HepG2 (cell line): Measurements from ENCODE around the gene SLC11A1. TPM values are rescaled to one million over a fixed set of nuclear protein-coding genes. Genes with fewer than 3 reads are reported as not detected.
A peak's percentile ranks its signal among the peaks of the same experiment; 100 is the strongest.

ENCODE experiments used
- ARNT2 ChIP-seq: sonication (generic); formaldehyde crosslinking; IDR thresholded peaks from 2 replicates; pipeline ENCODE4 v1.8.0; 2022; ENCODE audit warnings: mild to moderate bottlenecking, low read depth, missing genetic modification reagents, moderate library complexity
- BCL3 ChIP-seq: sonication (generic); formaldehyde crosslinking; IDR thresholded peaks from 2 replicates; pipeline ENCODE4 v1.5.1; 2020; ENCODE audit warnings: mild to moderate bottlenecking, missing genetic modification reagents, moderate library complexity
- BORCS8-MEF2B ChIP-seq: sonication (generic); formaldehyde crosslinking; IDR thresholded peaks from 2 replicates; pipeline ENCODE4 v1.8.0; 2022; ENCODE audit warnings: mild to moderate bottlenecking, missing genetic modification reagents
- CSRNP2 ChIP-seq: sonication (generic); formaldehyde crosslinking; conservative IDR thresholded peaks from 2 replicates; pipeline ENCODE4 v1.8.0; 2022; ENCODE audit warnings: low read depth, missing genetic modification reagents
- ERF ChIP-seq: IDR thresholded peaks from 2 replicates; pipeline ENCODE4 v1.6.1; 2018; ENCODE audit warnings: missing biosample characterization, missing genetic modification reagents
- ETS1 ChIP-seq: sonication (generic); formaldehyde crosslinking; IDR thresholded peaks from 2 replicates; pipeline ENCODE4 v1.4.0; 2020; ENCODE audit warnings: missing genetic modification reagents
- FIP1L1 ChIP-seq: fragments of 200-400 bp; formaldehyde crosslinking; IDR thresholded peaks from 2 replicates; pipeline ENCODE4 v1.6.1; 2018; ENCODE audit warnings: low read depth, mild to moderate bottlenecking, low read length, moderate library complexity, borderline replicate concordance; ENCODE audit not compliant: insufficient read depth
- JDP2 ChIP-seq: sonication (generic); formaldehyde crosslinking; IDR thresholded peaks from 2 replicates; pipeline ENCODE4 v1.8.1; 2022; ENCODE audit warnings: missing genetic modification reagents, borderline replicate concordance
- KLF12 ChIP-seq: sonication (generic); formaldehyde crosslinking; IDR thresholded peaks from 2 replicates; pipeline ENCODE4 v1.4.0; 2020; ENCODE audit warnings: missing genetic modification reagents, borderline replicate concordance
- MYPOP ChIP-seq: sonication (generic); formaldehyde crosslinking; IDR thresholded peaks from 2 replicates; pipeline ENCODE4 v1.8.1; 2023; ENCODE audit warnings: mild to moderate bottlenecking, moderate library complexity, missing genetic modification reagents
- NCOA2 ChIP-seq: sonication (generic); formaldehyde crosslinking; IDR thresholded peaks from 2 replicates; pipeline ENCODE4 v1.8.0; 2022; ENCODE audit warnings: inconsistent platforms
- NR2F2 ChIP-seq: IDR thresholded peaks from 2 replicates; pipeline ENCODE4 v1.6.1; 2012; ENCODE audit warnings: low read depth, inconsistent platforms, borderline replicate concordance
- TFDP2 ChIP-seq: sonication (generic); formaldehyde crosslinking; IDR thresholded peaks from 2 replicates; pipeline ENCODE4 v1.4.0; 2020; ENCODE audit warnings: missing genetic modification reagents
- XRCC5 ChIP-seq: fragments of 200-400 bp; formaldehyde crosslinking; optimal IDR thresholded peaks from 2 replicates; pipeline ENCODE3; 2017; ENCODE audit warnings: mild to moderate bottlenecking, low read length
- ZBTB42 ChIP-seq: sonication (generic); formaldehyde crosslinking; IDR thresholded peaks from 2 replicates; pipeline ENCODE4 v1.5.0; 2020; ENCODE audit warnings: mild to moderate bottlenecking, missing genetic modification reagents
- ZFY ChIP-seq: sonication (generic); formaldehyde crosslinking; IDR thresholded peaks from 2 replicates; pipeline ENCODE4 v1.4.0; 2020; ENCODE audit warnings: missing genetic modification reagents
- ZGPAT ChIP-seq: IDR thresholded peaks from 2 replicates; pipeline ENCODE4 v1.6.1; 2016; ENCODE audit warnings: mild to moderate bottlenecking
- ZNF10 ChIP-seq: sonication (generic); formaldehyde crosslinking; IDR thresholded peaks from 2 replicates; pipeline ENCODE4 v1.4.0; 2020; ENCODE audit warnings: mild to moderate bottlenecking, low read depth, missing genetic modification reagents, borderline replicate concordance
- ZNF335 ChIP-seq: sonication (generic); formaldehyde crosslinking; IDR thresholded peaks from 2 replicates; pipeline ENCODE4 v1.4.0; 2020; ENCODE audit warnings: missing genetic modification reagents
- ZNF367 ChIP-seq: sonication (generic); formaldehyde crosslinking; IDR thresholded peaks from 2 replicates; pipeline ENCODE4 v1.4.0; 2020; ENCODE audit warnings: missing genetic modification reagents, borderline replicate concordance
- ZNF569 ChIP-seq: sonication (generic); formaldehyde crosslinking; IDR thresholded peaks from 2 replicates; pipeline ENCODE4 v1.5.0; 2020; ENCODE audit warnings: mild to moderate bottlenecking, missing genetic modification reagents, moderate library complexity, borderline replicate concordance
- ZNF7 ChIP-seq: IDR thresholded peaks from 2 replicates; pipeline ENCODE4 v1.6.1; 2016; ENCODE audit warnings: missing biosample characterization, missing genetic modification reagents
- polyA plus RNA-seq, 8 experiments: library from polyadenylated mRNA; depleted of rRNA in 3 of 8; stranded (reverse) in 7 of 8; unstranded in 1 of 8; fragments of >200 nt; fragmentation: Illumina TruSeq in 4 of 8; extraction: Trizol in 4 of 8; gene quantifications; 2 replicates each; pipeline versions ENCODE4 v1.2.1 to v1.2.3, GENCODE V29; 2011 to 2016; ENCODE audit warnings: low read depth in 4 of 8, missing spikeins in 1 of 8, mixed read lengths in 1 of 8; ENCODE audit not compliant: insufficient read depth in 1 of 8
- total RNA-seq, 5 experiments: library from RNA; depleted of rRNA; stranded (reverse); fragments of >200 nt; fragmentation: Illumina TruSeq; extraction: Trizol; gene quantifications; 2 replicates each; pipeline ENCODE4 v1.2.3, GENCODE V29; 2016; ENCODE audit warnings: low read depth in 1 of 5

The SLC11A1 gene
- total and polyA plus RNA-seq, 2 of the 13 experiments (the other 11 are each of a cell fraction or from before 2014, with no cell fraction given), result 0.33 to 2.3 TPM

GRCh38 chr2:218397820-218398436 is 15.9 kb downstream of the SLC11A1 start (continued):
- TF ChIP-seq ZNF7 (CRISPR knock-in tag), result no peak
- peak; percentile 38; the same call in 1 of the 2 replicates for TF ChIP-seq JDP2
- TF ChIP-seq BCL3 (CRISPR knock-in tag), result 0 out of 2 replicates have a peak, but pooled peaks have one; percentile 46
- TF ChIP-seq BORCS8-MEF2B, result peak; percentile 18; the same call in 1 of the 2 replicates
- peak; percentile 89; the same call in 1 of the 2 replicates for TF ChIP-seq FIP1L1
- TF ChIP-seq ERF (CRISPR knock-in tag), result peak; percentile 74
- no peak for TF ChIP-seq NR2F2
- peak; percentile 80; the same call in 1 of the 2 replicates for TF ChIP-seq KLF12 (CRISPR knock-in tag)
- no peak; the same call in 1 of the 2 replicates for TF ChIP-seq ZNF569 (CRISPR knock-in tag)
- peak; percentile 44; the same call in 1 of the 2 replicates for TF ChIP-seq ZNF335 (CRISPR knock-in tag)
- no peak for TF ChIP-seq ARNT2 (CRISPR knock-in tag)
- no peak for TF ChIP-seq ETS1 (CRISPR knock-in tag)
- TF ChIP-seq ZBTB42 (CRISPR knock-in tag), result no peak; the same call in 1 of the 2 replicates
- peak; percentile 64 for TF ChIP-seq XRCC5
- TF ChIP-seq ZFY (CRISPR knock-in tag), result peak; percentile 53; the same call in 1 of the 2 replicates
- TF ChIP-seq MYPOP (CRISPR knock-in tag), result peak; percentile 61
- peak; percentile 90 for TF ChIP-seq TFDP2 (CRISPR knock-in tag)
- no peak for TF ChIP-seq ZNF367 (CRISPR knock-in tag)
- TF ChIP-seq NCOA2 (CRISPR knock-in tag), result no peak; the same call in 1 of the 2 replicates
- TF ChIP-seq ZGPAT (CRISPR knock-in tag), result peak; percentile 91
- TF ChIP-seq CSRNP2 (CRISPR knock-in tag), result no peak
- TF ChIP-seq ZNF10 (CRISPR knock-in tag), result no peak
